HG02943 (cell line): ENCODE results near the gene CEP350.
A peak's percentile ranks its signal among the peaks of the same experiment; 100 is the strongest.

Experiments used
- ATAC-seq: cut with Tn5 transposase; IDR thresholded peaks from one replicate; pipeline ENCODE4 v1.9.1; 2021; ENCODE audit warnings: mild to moderate bottlenecking, low read depth, moderate library complexity; ENCODE audit not compliant: unreplicated experiment

CEP350 gene

DNA sequence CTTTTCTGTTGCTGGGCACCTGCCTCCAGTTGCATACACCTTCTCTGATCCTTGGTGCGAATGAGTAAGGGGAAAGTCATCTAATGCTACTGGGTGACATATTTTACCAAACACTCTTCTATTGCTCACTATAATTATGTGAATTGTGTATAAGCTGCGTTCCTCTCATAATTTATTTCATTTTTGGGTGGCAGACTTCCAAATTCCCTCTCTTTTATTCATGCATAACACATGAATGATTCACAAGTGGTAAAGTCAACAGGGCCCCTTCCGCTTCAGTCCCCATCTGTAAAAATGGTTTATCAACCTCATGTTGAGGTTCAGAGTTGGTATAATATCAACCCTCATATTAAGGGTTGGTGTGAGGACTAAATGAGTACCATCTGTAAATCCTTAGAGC lies 196.9 kb downstream of the CEP350 start:
- ATAC-seq, result no peak

DNA sequence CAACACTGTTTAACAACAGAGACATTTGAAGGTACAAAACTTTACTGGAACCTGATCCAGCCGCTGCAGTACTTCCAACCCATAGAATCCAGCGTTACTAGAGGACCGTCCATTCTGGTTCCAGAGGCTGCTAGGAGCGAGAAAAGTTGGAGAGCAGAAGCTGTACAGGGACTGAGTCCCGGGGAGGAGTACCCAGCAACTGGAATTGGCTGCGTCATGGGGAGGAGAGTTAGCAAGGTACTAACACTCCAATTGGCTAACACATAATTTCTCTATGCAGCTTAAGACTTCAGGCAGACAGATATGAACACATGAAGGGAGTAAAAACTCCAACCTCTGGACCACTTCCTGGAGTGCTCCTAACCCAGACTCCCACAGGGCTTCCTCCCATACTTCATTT lies 198.0 kb downstream of the CEP350 start:
- ATAC-seq, result no peak

DNA sequence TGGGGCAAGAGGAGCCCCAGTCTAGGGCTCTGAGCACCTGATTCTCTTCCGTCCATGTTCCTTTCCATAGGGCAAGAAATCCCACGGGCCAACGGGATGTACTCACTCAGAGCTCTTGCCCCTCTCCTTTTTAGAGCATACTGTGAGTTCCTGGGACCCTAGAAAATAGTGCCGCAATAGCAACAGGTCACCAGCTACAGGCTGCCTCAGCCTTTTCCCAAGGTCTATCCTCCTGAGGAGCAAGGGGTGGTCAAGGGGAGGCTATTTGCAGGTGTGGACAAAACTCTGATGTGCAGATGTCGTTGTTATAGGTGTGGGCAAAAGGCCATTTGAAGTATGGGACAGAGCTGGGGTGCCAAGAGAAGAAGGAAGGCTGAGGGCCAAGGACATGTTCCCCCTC lies 198.4 kb downstream of the CEP350 start:
- no peak for ATAC-seq

GRCh38 chr1:180154003-180154324 lies 199.4 kb downstream of the CEP350 start:
- ATAC-seq, result peak; percentile 11

- peak; percentile 83 for ATAC-seq
Measured at GRCh38 chr1:180154325-180155181, 199.9 kb downstream of the CEP350 start, which contains the start of gene QSOX1. TSS of gene QSOX1 (plus strand) at chr1:180154869. CDS start at chr1:180154908, 39 bp downstream.

- peak; percentile 6 for ATAC-seq
Measured at GRCh38 chr1:180155182-180155682, 200.6 kb downstream of the CEP350 start.

DNA sequence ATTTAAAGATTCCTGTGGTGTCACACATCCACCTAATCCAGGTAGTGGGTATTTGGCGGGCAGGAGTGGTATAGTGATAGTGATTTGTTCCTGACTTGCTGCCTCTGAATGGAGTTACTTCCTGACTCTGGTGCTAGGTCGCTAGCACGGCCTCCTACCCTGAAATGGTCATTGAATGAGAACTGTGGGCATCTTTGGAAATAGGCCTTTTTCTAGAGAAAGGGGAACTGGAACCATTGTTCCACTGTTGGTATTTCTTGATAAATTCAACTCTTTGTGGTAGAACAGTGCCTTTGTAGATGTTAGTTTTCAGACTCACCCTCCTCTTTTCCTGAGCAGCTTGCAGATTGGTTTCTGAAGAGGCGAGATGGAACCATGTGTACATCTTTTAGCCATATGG lies 201.6 kb downstream of the CEP350 start:
- ATAC-seq, result no peak

DNA sequence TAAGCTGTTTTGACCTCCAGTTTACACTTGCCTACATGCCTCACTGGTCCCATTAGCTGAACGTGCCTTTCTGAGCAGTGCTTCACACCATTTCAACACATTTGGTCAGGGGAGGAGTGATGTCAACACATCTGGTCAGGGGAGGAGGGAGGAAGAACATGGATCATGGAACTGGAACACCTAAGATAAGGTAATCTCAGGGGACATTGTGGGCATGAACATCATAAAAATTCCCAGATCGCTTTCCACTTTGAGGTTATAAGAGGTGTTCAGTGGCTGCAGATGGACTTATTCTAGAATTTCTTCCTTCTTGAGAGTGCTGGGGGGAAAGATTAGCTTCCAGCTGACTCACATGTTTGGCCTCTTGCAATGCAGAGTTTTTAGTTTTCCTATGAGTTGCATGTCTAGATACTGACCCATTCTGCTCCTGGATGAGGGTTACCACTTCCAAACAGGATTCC lies 202.1 kb downstream of the CEP350 start:
- ATAC-seq, result no peak

- no peak for ATAC-seq
Measured at GRCh38 chr1:180157108-180157507, 202.5 kb downstream of the CEP350 start.

DNA sequence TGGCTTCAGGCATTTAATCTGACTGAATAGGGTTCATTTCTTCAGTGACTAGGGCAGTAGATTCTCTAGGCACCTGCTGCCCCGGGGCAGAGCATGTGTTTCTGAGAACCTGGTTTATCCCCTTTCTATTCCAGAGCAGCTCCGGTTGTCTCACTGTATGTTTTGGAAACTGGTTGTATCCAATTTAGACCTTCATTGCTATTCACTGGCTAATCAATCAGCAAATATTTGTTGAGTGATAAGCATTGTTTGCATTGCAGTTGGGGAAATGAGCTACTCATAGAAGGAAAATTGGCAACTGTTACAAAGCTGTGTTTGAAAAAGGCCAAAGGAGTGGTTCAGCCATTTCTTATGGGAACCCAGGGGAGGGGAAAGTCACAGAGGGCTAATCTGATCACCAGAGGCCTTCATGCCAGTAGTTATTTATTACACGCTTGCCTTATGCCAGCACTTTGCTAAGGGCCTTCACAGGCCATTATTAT lies 203.0 kb downstream of the CEP350 start:
- no peak for ATAC-seq

DNA sequence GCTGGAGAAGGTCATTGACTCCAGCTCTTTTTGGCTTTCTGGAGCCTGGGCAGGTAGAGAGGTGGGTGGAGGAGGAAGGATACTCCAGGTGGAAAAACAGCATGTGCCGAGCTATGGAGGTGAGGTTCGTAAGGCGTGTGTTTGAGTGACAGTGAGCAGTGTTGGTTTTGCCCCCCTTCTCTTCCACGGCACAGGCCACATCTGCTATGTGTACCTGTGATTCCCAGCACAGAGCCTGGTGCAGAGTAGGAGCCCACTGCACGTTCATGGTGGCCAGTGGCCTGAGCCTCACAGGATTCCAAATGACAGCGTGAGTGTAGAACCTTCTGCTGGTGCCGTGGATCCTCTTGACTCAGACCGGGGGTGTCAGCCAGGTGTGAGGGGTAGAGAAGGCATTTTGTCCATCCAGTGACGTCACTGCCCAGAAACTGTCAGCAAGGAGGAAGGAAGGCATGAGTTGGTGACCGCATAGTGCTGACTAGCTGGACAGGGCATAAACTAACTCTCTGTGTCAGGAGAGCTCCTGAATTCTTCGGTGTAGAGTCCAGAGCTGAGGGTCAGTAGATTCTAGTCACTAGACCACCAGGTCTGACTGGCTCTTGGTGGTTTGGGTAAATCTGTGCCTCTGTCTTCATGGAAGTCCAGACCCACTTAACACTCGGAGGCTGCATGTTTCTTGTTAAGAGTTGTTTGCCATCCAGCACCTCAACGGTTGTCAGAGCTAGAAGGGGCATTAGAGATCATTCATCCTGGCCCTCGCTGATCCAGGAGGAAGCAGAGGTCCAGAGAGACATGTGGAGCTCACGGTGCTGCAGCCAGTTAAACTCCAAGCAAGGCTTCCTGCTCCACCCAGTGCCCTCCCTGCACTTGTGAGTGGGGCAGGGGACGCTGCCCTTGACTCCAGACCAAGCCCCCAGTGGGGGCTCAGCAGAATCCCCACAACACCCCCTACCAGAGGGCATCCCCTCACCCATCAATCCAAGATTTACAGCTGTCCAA lies 203.8 kb downstream of the CEP350 start:
- no peak for ATAC-seq

GRCh38 chr1:180160357-180160756 lies 205.7 kb downstream of the CEP350 start:
- no peak for ATAC-seq

DNA sequence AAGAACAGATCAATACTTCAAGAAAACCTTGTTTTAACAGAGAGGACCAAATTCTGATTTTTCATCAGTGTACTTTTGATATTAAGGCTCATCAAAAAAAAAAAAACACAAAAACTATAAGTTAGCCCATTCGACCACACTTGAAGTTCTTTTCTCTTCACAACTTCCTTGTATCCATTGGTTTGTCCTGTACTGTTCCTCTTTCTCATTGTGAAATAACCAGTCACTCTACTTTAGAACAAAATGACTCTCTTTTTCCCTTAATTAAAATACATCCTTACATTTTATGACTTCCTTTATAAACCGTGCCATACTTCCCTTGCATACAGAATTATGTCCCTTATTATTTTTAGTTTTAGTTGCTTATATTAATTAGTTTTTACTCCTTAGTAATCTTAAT lies 208.4 kb downstream of the CEP350 start:
- no peak for ATAC-seq
